NCI-H345 treated with DMSO at 0.1 percent for 48 hours (cell line): ENCODE data around the gene BCAS1.
A peak's percentile ranks its signal among the peaks of the same experiment; 100 is the strongest.

ENCODE experiments used
- DNase-seq: peaks from one replicate; lab custom pipeline; 2025; ENCODE audit not compliant: unreplicated experiment; lab: John Stamatoyannopoulos, UW

The BCAS1 gene

DNA sequence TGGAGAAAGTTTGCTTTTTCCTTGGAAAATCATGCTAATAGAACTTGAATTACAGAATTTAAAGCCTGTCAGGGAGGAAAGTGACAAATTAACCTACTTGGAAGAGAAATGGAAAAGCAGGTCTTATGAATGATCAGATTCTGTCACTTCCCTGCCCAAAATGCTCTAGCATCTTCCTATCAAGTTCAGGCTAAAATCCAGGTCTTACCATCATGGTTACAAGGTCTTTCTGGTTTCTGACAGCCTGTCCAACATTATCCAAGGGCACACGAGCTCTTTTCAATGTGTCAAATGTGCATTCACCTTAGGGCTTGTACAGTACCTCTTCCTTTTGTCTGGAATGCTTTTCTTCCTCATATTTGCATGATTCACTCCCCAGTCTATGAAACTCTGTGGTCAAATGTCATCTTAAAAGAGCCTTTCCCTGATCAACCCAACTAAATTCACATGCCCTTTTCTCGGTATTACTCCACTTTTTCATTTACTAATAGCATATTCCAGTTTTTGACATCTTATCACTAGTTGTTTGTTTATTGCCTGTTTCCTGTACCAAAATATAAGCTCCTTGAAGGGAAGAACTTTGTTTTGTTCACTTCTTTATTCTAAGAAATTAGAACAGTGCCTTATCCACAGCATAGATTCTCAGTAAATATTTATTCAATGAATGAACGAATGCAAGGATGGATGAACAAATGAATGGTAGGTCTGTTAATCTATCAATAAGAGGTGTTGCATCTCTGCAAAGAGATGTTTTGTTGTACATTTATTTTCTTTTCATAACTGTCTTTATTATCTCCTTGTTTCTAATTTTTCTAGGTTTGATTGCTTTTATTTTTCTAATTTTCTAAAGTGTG lies 139.5 kb downstream of the BCAS1 start:
- DNase-seq, result no peak

GRCh38 chr20:53929974-53930650 lies 140.3 kb downstream of the BCAS1 start:
- no peak for DNase-seq

GRCh38 chr20:53929399-53929798 lies 141.0 kb downstream of the BCAS1 start:
- no peak for DNase-seq

GRCh38 chr20:53927990-53928389 lies 142.4 kb downstream of the BCAS1 start:
- DNase-seq, result no peak

- DNase-seq, result no peak
These were observed 143.9 kb downstream of the BCAS1 start for GRCh38 chr20:53926428-53927028.

DNA sequence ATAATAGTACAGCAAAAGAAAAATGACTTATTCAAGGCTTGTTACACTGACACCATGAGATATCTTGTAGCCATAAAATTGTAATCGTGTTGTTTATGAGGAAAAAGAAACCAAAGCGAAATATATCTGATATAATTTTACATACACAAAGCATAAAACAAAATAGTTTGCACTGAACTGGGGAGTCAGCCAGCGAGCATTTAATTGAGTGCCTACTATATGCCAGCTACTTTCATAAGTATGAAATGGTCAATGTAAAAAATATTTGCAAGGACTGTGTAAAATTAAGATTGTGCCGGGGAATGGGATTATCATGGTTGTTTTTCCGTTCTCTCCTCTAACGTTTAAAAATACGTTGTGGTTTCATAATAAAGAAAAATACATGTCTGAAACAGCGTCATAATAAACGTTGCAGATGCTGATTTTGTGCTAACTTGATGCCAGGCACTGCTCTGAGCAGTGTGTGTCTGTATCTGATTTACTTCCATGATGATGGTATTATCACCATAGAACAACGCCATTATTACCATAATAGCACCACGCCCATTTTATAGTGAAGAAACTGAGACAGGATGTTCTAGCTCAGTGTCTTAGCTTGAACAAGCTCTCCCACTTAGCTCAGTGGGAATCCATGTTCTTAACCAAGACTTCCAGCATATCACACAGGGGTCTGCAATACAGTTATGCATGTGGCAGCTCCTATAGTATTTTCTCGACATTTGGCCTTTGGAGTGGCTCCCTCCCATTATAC lies 144.6 kb downstream of the BCAS1 start:
- DNase-seq, result no peak

- no peak for DNase-seq
These were observed 146.6 kb downstream of the BCAS1 start for GRCh38 chr20:53923566-53924369.

DNA sequence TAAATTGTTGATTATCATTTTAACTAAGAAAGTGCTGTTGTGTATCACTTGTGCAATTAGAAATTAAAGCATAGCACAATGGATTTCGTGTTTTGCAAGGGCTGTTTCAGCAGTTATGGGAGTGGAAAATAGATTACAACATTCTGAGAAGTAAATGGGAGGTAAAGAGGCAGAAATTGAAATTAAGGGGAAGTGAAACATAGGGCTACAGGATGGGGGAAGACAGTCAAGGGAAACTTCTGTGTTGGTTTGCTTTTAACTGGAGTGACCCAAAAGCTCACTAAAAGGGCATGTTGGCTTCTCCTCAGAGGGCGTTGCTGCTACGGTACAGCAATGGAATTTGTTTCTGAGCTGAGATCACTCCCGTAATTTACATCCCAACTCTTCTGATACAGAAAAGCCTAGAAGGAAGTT lies 147.5 kb downstream of the BCAS1 start:
- no peak for DNase-seq

DNA sequence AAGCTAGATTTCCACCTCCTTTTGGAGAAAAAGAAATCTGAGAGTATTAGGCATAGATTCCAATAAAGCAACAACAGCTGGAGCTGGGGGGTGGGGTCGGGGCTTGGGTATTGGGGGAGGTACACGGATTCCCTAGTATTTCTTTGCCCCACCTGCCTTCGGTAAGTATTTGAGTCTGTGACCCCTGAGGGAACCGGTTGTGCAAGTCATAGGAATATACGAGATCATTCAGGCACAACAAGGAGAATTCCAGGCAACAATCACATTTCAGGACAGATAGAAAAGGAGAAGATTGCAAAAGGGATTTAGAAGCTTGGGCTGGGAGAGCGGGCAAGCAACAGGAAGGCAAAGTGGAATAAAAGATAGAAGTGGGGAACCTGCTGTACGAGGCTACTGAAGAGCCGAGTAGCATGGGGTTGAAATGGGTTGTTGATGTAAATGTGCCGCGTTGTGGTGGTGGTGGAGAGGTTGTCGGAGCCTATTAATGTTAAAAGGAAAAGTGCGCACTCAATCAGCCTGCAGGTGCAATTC lies 148.9 kb downstream of the BCAS1 start:
- DNase-seq, result no peak

GRCh38 chr20:53920647-53921245 lies 149.6 kb downstream of the BCAS1 start:
- DNase-seq, result no peak

DNA sequence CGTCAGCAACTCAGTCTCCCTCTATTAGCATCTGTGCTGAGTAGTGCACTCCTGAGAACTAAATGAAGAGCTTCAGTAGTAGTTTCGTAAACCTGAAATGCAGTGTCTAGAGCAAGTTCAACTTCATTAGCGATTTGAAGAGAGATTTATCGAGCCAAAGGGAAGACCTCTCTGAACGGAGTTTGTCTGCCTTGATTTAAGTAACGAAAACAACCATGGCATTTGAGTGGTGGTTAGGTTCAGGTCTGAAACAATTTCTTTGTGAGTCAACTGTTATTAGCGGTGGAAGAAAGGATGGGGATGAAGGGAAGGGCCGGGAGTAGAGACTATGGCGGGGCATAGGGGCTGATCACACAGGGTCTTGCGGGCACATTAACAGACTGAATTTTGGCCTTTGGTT lies 150.5 kb downstream of the BCAS1 start:
- no peak for DNase-seq

DNA sequence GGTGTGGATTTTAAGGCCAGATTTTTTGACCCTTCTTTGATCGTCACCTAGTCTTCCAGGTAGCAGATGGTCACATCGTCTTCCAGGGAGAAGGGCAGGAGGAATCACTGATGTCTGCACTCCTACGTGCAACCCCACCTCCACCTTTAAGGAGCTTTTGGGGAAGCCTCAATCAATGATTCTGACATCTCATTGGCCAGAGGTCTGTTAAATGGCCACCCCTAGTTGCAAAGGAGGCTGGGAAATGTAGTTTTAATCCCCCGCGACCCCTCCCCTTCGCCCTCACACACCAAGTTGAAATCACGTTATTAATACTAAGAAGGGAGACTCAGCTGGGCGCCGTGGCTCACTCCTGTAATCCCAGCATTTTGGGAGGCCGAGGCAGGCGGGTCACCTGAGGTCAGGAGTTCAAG lies 151.4 kb downstream of the BCAS1 start:
- DNase-seq, result no peak

DNA sequence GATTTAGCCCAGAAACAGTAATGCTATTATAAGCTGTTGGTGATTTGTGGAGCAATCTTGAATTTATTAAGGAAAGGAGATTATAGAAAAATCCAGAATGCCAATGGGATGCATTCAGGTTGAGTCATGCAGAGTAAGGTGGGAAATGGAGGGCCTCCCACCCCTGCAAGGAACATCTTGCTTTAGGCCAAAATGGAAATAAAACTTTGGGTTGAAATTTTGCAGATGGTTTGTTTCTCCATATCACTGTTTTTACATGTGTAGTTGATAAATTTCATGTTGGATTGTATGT lies 152.4 kb downstream of the BCAS1 start:
- DNase-seq, result no peak

GRCh38 chr20:53917145-53918019 lies 153.0 kb downstream of the BCAS1 start:
- DNase-seq, result no peak

- DNase-seq, result no peak
These were observed 154.3 kb downstream of the BCAS1 start for GRCh38 chr20:53916173-53916512.

GRCh38 chr20:53915446-53916172 lies 154.8 kb downstream of the BCAS1 start:
- peak; percentile 56 for DNase-seq

DNA sequence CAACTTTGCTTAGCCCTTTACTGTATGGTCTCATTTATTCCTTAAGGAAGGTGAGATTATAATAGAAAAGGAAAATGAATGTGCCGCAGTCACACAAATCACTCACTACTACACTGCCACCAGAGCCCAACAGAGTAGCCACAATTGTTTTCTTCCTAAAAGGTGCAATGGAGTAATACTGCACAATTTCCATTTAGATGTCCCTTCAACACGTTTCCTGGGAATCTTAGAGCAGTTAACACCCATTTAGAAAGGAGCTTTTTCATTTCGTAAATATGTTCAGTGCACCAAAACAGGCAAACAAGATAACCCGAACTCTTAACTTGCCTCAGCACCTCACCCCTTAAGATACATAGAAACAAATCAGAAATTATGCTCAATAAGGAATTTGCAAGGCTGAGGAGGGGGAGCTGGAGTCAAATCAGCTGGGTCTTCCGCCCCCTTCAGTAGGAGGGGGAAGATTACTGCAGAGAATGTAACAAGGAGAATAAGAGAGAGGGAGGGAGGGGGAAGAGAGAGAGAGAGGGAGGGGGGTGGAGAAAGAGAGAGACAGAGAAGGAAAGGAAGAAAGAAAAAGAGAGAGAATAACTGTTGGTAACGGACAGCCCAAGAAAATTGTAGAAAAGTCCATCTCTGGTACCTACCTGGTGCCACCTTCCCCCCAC lies 155.5 kb downstream of the BCAS1 start:
- no peak for DNase-seq
